ENCODE measurements around the gene TBC1D20.

DNA sequence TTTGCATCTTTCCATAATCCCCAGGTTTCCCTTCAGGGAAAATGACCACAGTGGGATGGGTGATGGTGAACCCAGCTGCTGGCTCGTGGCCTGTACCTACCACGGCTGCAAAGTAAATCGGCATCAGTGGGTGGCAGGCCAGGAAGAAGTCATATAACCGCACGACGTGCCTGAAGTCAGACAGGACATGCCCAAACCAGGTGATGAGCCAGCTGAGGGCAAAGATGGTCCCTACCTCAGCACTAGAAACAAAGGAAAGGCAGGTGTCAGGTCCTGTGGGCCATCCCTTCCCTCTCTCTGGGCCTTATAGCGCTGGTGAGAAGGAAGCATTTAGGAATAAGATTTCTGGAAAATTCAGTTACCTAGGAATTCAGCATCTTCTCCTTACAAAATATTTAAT is 22.2 kb downstream of the TBC1D20 start:
- TF ChIP-seq ZNF8 (CRISPR knock-in tag; IDR thresholded peaks at IDR 0.05): no peak
- TF ChIP-seq ISL1 (CRISPR knock-in tag; IDR thresholded peaks at IDR 0.05): no peak
- no peak for TF ChIP-seq RARB (CRISPR knock-in tag; IDR thresholded peaks at IDR 0.05)
- no peak for TF ChIP-seq PPARA (CRISPR knock-in tag; IDR thresholded peaks at IDR 0.05; ENCODE audit: borderline replicate concordance)
- no peak for TF ChIP-seq SNAI2 (CRISPR knock-in tag; IDR thresholded peaks at IDR 0.05)
- TF ChIP-seq TCF4 (CRISPR knock-in tag; IDR thresholded peaks at IDR 0.05; ENCODE audit: borderline replicate concordance): no peak
